Measurements from ENCODE around the gene BCAP31.
"Not testable (repeated sequence)": the region's sequence is repeated elsewhere in the genome, so short reads cannot be mapped to it uniquely, and the experiment has no call there.

DNA sequence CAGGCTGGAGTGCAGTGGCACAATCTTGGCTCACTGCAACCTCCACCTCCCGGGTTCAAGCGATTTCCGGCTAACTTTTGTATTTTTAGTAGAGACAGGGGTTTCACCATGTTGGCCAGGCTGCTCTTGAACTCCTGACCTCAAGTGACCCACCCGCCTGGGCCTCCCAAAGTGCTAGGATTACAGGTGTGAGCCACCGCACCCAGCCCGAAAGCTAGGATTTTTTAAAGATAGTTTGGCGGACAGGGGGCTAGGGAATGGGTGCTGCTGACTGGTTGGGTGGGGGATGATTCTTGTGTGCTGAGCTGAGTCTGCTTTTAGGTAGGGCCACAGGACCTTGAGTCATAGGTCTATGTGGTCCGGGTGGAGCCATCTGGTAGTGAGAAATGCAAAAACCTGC is 40.7 kb downstream of the BCAP31 start:
- not testable (repeated sequence) for TF ChIP-seq PATZ1 (CRISPR knock-in tag; IDR thresholded peaks at IDR 0.05; ENCODE audit: borderline replicate concordance); ZNF8 (CRISPR knock-in tag; IDR thresholded peaks at IDR 0.05)
